GM18505 (cell line): ENCODE results near the gene KRT5.
"Not testable (repeated sequence)": the region's sequence is repeated elsewhere in the genome, so short reads cannot be mapped to it uniquely, and the experiment has no call there.

Source experiments
- ATAC-seq: cut with Tn5 transposase; IDR thresholded peaks from one replicate; pipeline ENCODE4 v1.9.1; 2021; ENCODE audit not compliant: unreplicated experiment
- POLR2A ChIP-seq: IDR thresholded peaks from 4 replicates; pipeline ENCODE4 v1.6.1; 2011; ENCODE audit warnings: borderline replicate concordance; ENCODE audit not compliant: insufficient read depth, insufficient read length; ENCODE audit errors: extremely low read depth

KRT5 gene

DNA sequence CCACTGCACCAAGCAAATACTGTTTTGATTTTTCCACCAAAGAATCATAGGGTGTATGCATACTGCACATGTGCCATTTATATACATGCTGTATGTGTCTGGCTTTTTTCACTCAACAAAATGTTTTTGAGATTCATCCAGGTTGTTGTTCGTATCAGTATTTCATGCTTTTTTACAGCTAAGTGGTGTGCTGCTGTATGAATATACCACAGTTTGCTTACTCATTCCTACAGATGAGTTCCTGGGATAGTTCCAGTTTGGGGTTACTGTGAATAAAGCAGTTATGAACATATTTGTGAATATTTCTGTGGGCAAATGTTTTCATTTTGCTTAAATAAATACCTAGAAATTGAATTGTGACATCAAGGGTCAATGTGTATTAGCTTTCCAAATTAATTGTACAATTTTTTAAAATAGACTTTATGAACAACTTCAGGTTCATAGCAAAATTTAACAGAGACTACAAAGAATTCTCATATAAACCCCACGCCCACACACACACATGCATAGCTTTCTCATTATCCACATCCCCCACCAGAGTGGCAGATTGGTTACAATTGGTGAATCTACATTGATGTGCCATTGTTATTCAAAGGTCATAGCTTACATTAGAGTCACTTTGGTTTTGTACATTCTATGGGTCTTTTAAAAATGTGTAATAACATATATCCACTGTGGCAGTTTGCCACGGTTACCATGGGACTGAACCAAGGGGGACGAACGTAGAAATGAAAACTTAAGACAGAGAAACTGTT, 20.2 kb downstream of the KRT5 start:
- no peak for TF ChIP-seq POLR2A
- no peak for ATAC-seq

DNA sequence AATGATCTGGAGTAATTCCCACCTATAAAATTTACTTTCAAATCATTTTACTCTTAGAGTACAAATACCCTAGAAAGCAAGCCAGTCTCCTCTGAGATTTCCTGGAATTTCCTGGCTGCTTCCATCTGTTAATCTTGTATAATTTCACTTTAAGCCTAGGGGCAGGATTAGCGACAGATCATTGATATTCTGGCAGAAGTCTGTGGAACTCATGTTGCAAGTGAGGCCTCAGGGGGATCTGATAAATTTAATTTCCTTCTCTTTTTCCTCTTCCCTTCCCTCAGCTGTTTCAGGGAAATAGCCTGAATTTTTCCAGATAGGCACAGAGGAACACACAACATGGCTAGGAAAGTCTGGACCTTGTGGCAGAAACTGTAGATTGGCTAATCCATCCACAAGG, 21.2 kb downstream of the KRT5 start:
- ATAC-seq: no peak
- TF ChIP-seq POLR2A: no peak

DNA sequence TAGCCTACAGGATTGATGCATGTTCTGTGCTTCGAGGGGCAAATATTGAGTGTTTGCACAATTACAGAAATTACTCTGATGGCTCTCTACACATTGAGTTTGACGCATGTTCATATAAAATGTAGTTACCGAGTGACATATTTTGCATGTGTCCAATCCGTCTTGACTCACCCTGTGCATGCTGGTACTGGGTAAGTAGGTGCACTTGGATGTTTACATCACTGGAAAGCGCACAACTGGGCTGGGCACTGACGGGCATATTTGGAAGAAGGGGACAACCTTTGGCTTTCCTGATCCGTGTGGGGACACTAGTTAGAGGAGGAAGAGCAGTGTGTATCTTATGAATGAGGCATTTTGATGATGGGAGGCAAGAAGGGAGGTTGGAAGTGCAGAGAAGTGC, 22.2 kb downstream of the KRT5 start:
- no peak for ATAC-seq
- no peak for TF ChIP-seq POLR2A

DNA sequence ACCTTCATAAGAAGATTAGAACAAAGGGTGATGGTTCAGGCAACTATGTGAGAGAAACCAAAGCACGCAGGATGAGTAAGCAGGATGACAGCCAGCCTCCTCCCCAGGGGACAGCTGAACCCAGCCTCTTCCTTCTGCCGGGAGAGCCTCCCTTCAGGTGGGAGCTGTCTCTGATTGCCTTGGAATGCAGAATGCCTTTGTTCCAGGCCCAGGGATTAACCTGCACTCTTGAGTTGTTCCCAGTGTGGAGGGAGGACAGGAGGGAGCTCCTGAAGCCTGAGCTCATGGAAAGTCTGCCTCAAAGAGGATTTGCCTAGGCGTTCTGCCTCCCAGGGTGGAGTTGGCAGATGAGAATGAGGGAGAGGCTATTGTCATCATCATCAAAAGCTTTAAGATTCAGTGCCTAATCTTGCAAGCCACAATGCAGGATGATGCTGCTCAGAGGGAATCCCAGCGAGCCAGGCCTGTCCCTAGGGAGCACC, 23.6 kb downstream of the KRT5 start:
- no peak for TF ChIP-seq POLR2A
- no peak for ATAC-seq

DNA sequence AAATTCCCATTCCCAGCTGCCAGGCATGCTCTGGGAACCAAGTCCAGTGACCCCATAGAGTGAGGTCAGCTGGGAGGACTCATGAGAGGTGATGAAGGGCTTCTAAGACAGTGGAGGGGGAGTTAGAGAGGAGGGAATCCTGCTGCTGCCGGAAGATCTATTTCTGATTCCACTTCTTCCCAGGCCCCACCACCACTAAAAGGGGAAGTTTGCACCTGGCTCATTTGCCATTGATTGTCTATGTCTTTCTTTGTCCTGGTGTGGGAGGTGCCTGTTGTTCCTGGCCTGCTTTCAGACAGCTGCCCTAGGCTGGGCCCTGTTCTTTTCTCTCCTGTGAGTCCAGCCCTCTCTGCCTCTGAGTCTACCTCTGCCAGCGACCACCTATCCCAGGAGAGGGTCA, 24.1 kb downstream of the KRT5 start:
- no peak for TF ChIP-seq POLR2A
- ATAC-seq: no peak

DNA sequence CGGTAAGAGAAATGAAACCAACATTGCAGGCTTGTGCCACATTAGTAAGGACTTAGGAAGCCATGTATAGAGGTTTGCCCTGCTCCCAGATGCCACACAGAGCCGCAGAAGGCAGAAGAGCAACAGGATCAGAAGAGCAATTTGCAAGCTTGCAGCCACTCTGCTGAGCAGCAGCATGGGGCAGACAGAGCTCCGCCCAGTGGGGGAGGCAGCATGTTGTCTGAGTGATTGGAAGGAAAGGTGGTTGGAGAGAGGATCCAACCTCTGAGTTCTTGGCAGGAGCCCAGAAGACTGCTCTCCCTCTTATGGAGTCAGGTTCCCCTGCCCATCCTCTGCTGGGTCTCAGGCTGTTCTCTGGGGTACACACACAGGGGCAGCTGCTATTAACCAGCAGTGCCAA, 24.8 kb downstream of the KRT5 start:
- no peak for TF ChIP-seq POLR2A
- no peak for ATAC-seq

DNA sequence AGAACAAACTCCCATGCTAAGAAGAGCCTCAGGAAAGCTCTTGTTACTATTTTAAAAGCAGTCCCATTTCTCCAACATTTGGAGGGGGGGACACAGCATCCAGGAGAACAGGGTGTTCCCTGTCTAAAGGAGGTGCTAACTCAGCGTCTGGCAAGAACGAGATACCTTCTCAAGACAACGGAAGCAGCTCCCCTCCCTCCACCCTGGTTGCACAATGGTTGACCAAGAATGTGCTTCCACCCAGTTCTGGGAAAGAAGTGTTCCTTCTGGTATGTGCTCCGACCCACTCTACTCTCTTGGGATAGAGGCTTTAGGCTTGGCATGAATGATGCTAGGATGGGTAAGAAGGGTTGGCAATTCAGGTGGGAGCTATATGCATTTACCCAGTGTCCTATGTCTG, 25.7 kb downstream of the KRT5 start:
- no peak for TF ChIP-seq POLR2A
- no peak for ATAC-seq

DNA sequence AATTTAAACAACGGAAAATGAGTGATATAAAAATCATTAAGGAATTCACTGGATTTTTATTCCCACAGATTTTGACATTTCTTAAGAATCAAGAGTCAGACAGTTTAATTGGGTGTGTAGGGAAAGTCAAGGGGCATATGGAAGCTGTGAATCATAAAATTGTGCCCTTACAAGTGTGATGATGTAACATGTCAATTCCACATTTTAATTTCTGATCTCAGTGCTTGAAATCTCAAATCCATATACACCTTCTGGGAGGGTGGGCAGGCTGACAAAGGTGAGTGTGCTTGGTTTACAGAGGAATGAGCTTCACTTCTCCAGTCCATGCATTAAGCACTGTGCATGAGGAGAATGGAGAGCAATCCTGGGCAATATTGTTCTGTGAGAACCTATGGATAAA, 26.1 kb downstream of the KRT5 start:
- ATAC-seq: no peak
- no peak for TF ChIP-seq POLR2A

DNA sequence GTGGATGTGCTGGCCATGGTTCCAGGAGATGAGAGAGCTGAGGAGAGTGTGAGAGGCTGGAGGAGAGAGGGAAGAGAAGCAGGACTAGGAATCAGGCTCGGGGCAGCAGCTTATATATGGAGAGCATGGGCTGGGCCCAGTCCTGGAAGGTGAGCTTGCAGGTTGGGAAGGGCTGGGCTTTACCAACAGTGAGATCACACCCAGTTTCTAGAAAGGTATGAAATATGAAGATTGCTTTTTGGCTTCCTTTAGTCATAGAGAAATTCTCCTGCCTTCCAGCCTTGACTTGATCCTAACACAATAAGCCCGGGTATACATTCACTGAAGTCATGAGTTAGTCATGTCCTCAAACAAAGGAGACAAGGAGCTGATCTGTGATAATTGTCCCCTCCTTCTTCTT, 27.0 kb downstream of the KRT5 start, which contains the start of gene KRT6A:
Gene KRT6A, minus strand, starts transcription at position 86 of the 400 bp plus-strand sequence. Its CDS starts 69 bp downstream, at position 17.
- TF ChIP-seq POLR2A: no peak
- ATAC-seq: no peak

DNA sequence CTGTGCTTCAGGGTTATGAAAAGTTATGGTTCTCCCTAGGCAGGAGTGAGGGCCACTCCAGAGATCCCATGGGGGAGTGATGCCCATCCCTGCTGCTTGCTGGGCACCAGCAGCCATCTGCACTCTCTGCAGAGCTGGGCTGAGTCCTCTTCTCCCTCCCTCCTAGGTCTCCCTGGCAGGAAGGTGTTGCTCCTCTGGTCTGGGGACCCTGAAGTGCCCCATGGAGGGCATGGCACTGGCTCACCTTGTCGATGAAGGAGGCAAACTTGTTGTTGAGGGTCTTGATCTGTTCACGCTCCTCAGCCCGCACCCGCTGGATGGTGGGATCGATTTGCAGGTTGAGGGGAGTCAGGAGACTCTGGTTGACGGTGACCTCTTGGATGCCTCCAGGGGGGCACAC, 27.8 kb downstream of the KRT5 start:
- ATAC-seq: not testable (repeated sequence)

DNA sequence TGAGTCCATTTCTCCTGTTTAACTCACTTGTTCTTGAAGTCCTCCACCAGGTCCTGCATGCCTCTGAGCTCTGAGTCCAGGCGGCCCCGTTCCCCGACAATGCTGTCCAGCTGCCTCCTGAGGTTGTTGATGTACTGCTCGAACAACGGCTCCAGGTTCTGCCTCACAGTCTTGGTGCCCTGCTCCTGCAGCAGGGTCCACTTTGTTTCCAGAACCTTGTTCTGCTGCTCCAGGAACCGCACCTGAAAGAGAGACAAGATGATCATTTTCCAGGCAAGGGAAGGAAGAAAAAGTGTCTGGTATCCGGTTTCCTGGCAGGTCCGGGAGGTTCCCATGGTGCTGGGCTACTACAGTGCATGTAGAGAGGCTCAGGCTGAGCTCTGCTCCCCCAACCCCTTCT, 28.7 kb downstream of the KRT5 start:
- ATAC-seq: not testable (repeated sequence)

DNA sequence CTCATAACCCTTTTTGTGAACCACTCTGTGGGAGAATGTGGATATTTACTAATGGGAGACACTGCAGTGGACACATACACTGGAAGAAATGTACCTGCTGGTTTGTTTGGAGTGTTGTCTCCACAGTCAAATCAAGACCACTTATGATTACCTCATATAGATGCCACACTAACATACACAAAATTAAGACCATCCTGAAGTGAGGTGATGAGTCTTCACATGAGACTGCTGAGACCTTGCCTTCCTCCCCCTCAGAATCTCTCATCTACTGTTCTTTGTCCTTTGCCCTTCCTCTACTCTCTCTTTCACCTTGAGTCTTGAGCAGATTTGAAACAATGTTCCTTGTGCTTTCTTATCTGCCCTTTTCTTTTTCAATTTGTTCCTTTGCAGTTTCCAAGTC, 31.5 kb downstream of the KRT5 start:
- no peak for TF ChIP-seq POLR2A
- ATAC-seq: no peak

DNA sequence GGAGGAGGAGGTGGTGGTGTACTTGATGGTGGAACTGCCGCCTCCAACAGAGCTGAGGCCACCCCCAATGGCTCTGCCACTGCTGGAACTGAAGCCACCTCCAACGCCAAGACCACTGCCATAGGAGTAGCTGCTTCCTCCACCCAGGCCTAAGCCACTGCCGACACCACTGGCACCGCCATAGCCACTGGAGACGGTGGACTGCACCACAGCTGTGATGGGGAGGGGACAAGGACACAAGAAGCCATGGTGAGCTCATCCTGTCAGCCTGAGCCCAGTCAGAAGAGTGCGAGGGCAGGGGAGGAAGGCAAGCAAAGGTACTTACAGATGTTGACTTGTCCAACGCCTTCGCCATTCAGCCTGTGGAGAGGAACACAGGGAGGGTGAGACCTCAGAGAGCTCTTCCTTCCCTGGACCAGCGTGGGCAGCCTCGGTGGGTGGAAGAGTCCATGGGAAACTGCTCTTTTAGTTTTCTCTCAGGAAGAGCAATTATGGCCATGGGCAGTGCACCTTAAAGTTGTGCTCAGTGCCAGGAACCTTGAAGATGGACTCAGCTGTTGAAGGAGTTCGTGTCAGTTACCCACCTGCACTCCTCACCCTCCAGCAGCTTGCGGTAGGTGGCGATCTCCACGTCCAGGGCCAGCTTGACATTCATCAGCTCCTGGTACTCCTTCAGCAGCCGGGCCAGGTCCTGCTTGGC, 32.3 kb downstream of the KRT5 start:
- not testable (repeated sequence) for ATAC-seq

DNA sequence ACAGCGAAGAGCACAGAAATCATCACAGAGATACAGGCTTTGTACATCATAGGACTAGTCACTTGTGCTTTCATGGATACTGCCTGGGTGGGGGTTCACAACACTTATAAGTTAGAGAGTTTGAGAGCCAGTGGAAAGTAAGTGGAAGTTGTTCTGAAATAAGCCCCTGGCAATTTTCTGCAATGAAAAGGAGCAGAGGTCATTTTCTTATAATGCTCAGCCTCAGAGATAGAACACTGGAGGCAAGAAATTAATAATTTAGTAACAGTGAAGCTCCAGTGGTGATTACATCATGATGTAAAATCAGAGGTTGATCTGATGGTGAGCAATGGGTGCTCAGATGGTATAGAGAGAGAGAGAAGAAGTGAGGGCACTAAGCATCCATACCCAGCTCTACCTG, 33.0 kb downstream of the KRT5 start:
- no peak for ATAC-seq
- TF ChIP-seq POLR2A: no peak

DNA sequence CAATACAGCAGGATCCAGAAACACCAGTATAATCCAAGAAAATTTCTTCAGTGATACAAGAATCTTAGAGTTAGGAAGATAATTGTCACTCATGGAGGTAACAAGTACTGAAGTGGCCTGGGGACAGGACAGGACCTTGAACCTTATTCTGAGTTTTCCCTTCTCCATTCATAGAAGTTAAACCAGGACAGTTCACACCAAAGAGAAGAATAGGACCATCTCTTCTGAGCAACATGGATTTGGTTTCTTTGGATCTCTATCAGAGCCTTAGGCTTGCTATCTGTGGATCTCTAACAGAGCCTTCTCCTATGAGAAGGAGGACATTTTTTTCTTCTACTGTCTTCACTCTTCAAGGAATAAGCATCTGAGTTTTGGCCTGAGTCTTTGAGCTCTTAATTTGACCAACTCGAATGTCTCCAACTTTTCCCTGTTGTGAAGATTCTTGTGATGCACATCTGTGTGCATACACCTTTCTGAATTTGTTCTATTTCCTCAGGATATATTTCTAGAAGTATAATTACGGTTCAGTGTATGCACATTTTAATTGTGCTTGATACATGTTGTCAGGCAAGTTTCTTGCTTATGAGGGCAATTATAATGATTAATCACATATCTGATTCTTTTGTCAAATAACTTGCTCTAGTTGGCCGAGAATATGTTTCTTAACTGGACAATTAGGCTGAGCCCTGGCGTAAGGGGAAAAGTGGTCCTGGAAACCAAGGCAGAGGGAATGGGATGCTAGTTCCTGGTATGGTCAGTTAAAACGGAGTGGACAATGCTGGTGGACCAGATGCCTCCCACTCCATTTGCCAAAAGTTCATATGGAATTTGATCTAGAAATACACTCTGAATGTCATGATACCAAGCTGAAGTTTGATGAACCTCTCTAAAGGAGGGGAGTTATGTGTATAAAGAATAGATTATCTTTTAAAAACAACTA, 33.8 kb downstream of the KRT5 start:
- no peak for ATAC-seq
- no peak for TF ChIP-seq POLR2A
